NB4 (cell line): ENCODE data around the gene TPO.

Experiments
- POLR2A ChIP-seq: IDR thresholded peaks from 2 replicates; pipeline ENCODE4 v1.6.1; 2011; ENCODE audit warnings: mild to moderate bottlenecking; ENCODE audit not compliant: insufficient read length; ENCODE audit errors: extremely low read depth
- TF ChIP-seq, protein P1 (sequence below): IDR thresholded peaks from one replicate; pipeline ENCODE4 v1.5.1; 2012; ENCODE audit warnings: low read depth, low read length

DNA sequence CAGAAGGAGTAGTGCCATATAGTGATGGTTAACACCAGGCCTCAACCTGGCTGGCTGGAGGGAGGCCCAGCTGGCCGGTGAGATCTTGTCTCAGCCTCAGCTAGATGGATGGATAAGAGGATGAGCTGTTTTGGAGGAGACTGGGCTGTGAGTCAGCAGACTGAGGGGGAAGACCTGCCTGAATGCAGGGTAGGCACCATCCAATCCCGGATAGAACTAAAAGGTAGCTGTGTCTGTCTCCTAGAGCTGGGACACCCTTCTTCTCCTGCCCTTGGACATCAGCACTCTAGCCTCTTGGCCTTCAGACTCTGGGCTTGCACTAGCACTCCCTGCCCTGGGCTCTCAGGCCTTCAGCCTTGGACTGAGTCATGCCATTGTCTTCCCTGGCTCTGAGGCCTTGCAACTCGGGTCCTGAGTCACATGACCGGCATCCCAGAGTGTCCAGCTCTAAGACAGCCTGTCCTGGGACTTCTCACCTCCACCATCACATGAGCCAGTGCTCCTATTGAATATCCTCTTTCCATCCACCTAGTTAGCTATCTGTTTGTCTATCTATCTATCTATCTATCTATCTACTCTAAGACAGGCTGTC lies 131.3 kb downstream of the TPO start:
- TF ChIP-seq, protein P1, sequence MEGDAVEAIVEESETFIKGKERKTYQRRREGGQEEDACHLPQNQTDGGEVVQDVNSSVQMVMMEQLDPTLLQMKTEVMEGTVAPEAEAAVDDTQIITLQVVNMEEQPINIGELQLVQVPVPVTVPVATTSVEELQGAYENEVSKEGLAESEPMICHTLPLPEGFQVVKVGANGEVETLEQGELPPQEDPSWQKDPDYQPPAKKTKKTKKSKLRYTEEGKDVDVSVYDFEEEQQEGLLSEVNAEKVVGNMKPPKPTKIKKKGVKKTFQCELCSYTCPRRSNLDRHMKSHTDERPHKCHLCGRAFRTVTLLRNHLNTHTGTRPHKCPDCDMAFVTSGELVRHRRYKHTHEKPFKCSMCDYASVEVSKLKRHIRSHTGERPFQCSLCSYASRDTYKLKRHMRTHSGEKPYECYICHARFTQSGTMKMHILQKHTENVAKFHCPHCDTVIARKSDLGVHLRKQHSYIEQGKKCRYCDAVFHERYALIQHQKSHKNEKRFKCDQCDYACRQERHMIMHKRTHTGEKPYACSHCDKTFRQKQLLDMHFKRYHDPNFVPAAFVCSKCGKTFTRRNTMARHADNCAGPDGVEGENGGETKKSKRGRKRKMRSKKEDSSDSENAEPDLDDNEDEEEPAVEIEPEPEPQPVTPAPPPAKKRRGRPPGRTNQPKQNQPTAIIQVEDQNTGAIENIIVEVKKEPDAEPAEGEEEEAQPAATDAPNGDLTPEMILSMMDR, result no peak
- no peak for TF ChIP-seq POLR2A
